GM23338 (cell line): ENCODE measurements around the gene SERPINA3. TPM values are rescaled to one million over a fixed set of nuclear protein-coding genes. Genes with fewer than 3 reads are reported as not detected.

Source experiments
- ATAC-seq: fragments of 200-7000 bp; cut with Tn5 transposase; 3 replicates; pipeline ENCODE4 v1.9.1; 2020
- DNase-seq: peaks from one replicate; pipeline ENCODE4 v3.0.0-alpha.2; 2015; ENCODE audit warnings: low spot score
- H2AFZ ChIP-seq: fragments of 200-600 bp; sonication (generic); 2 replicates; pipeline ENCODE4 v1.8.0; 2016; ENCODE audit warnings: antibody characterized with exemption, mild to moderate bottlenecking, moderate library complexity
- H3F3A ChIP-seq: fragments of 200-600 bp; sonication (generic); replicated peaks from 2 replicates; pipeline ENCODE4 v1.8.0; 2017; ENCODE audit warnings: antibody characterized with exemption, mixed run types, low read depth
- H3K27ac ChIP-seq: fragments of 200-600 bp; sonication (generic); 2 replicates; pipeline ENCODE4 v1.6.1; 2016; ENCODE audit warnings: low read depth
- H3K27me3 ChIP-seq: fragments of 200-600 bp; sonication (generic); 2 replicates; pipeline ENCODE4 v1.8.0; 2016; ENCODE audit warnings: mild to moderate bottlenecking, mixed run types, moderate library complexity; ENCODE audit not compliant: insufficient read depth
- H3K36me3 ChIP-seq: fragments of 200-600 bp; sonication (generic); 2 replicates; pipeline ENCODE4 v1.8.0; 2016; ENCODE audit warnings: mild to moderate bottlenecking; ENCODE audit not compliant: insufficient read depth
- H3K4me1 ChIP-seq: fragments of 200-600 bp; sonication (generic); 2 replicates; pipeline ENCODE4 v1.8.0; 2016; ENCODE audit warnings: mild to moderate bottlenecking, moderate library complexity; ENCODE audit not compliant: insufficient read depth
- H3K4me2 ChIP-seq: fragments of 200-600 bp; sonication (generic); 2 replicates; pipeline ENCODE4 v1.7.1; 2017; ENCODE audit warnings: mixed run types
- H3K4me3 ChIP-seq: fragments of 200-600 bp; sonication (generic); 2 replicates; pipeline ENCODE4 v1.6.1; 2016; ENCODE audit warnings: mixed run types
- H3K79me2 ChIP-seq: fragments of 200-600 bp; sonication (generic); replicated peaks from 2 replicates; pipeline ENCODE4 v1.8.0; 2017; ENCODE audit warnings: mild to moderate bottlenecking; ENCODE audit not compliant: insufficient read depth
- H3K9me2 ChIP-seq: fragments of 200-600 bp; sonication (generic); 2 replicates; pipeline ENCODE4 v1.8.0; 2017; ENCODE audit not compliant: insufficient read depth
- H4K20me1 ChIP-seq: fragments of 200-600 bp; sonication (generic); replicated peaks from 2 replicates; pipeline ENCODE4 v1.8.0; 2017; ENCODE audit warnings: mild to moderate bottlenecking; ENCODE audit not compliant: insufficient read depth
- H3K27ac Mint-ChIP-seq: 2 replicates; pipeline ENCODE4 v1.8.0; 2020; ENCODE audit warnings: inconsistent platforms, mild to moderate bottlenecking, moderate library complexity, mixed read lengths
- H3K27me3 Mint-ChIP-seq: 3 replicates; pipeline ENCODE4 v1.8.0; 2022; ENCODE audit warnings: low read depth, mild to moderate bottlenecking, moderate library complexity, mixed read lengths, inconsistent platforms; ENCODE audit not compliant: insufficient read depth, poor library complexity
- H3K36me3 Mint-ChIP-seq: 3 replicates; pipeline ENCODE4 v1.8.0; 2021; ENCODE audit warnings: low read depth, mild to moderate bottlenecking, inconsistent platforms, moderate library complexity, mixed read lengths
- H3K4me1 Mint-ChIP-seq: 3 replicates; pipeline ENCODE4 v1.8.0; 2020; ENCODE audit warnings: mild to moderate bottlenecking, inconsistent platforms, mixed read lengths
- H3K4me3 Mint-ChIP-seq: 3 replicates; pipeline ENCODE4 v1.8.0; 2021; ENCODE audit warnings: moderate library complexity, mild to moderate bottlenecking, inconsistent platforms, mixed read lengths
- H3K9me3 Mint-ChIP-seq: 3 replicates; pipeline ENCODE4 v1.8.0; 2020; ENCODE audit warnings: moderate library complexity, mild to moderate bottlenecking, inconsistent platforms, mixed read lengths
- CREB1 ChIP-seq: fragments of 250-450 bp; sonication (Bioruptor Pico); IDR thresholded peaks from 2 replicates; pipeline ENCODE4 v1.5.0; 2020; ENCODE audit warnings: low read depth, mild to moderate bottlenecking, moderate library complexity
- ETS1 ChIP-seq: IDR thresholded peaks from 2 replicates; pipeline ENCODE4 v1.6.1; 2016; ENCODE audit warnings: antibody characterized with exemption
- EZH2 ChIP-seq: fragments of 200-600 bp; sonication (generic); IDR thresholded peaks from one replicate; pipeline ENCODE4 v1.8.0; 2017; ENCODE audit warnings: antibody characterized with exemption, mild to moderate bottlenecking, low read depth; ENCODE audit not compliant: unreplicated experiment
- ZNF331 ChIP-seq: fragments of 250-450 bp; sonication (Bioruptor Pico); IDR thresholded peaks from 2 replicates; pipeline ENCODE4 v1.5.0; 2020; ENCODE audit warnings: low read depth, mild to moderate bottlenecking, moderate library complexity
- ZNF462 ChIP-seq: fragments of 250-450 bp; sonication (Bioruptor Pico); IDR thresholded peaks from 2 replicates; pipeline ENCODE4 v1.5.0; 2020; ENCODE audit warnings: mild to moderate bottlenecking, moderate library complexity
- polyA plus RNA-seq: library from polyadenylated mRNA; unstranded; fragments of >200 nt; fragmentation: Nextera tagmentation; extraction: Ambion mirVana; gene quantifications from 2 replicates; pipeline ENCODE4 v1.2.1, GENCODE V29; 2016
- total RNA-seq: library from RNA; depleted of rRNA; stranded (reverse); fragments of >200 nt; shearing (Covaris generic); gene quantifications from 2 replicates; pipeline ENCODE4 v1.2.3, GENCODE V29; 2014

The SERPINA3 gene
- total and polyA plus RNA-seq, 2 experiments from 2014 or later, result not detected

- no peak for TF ChIP-seq ZNF462
Observed at GRCh38 chr14:94623856-94624499, 11.8 kb downstream of the SERPINA3 start (continued).

- no peak for ATAC-seq
- H3K27ac Mint-ChIP-seq, result no peak overlapping the region
- Histone ChIP-seq H3K27ac (no peak overlapping the region), H3K4me2 (no peak overlapping the region), H3K36me3 (no peaks in the 10 kb centered on the region), H3K4me3 (no peak overlapping the region), H4K20me1 (no peaks in the 10 kb centered on the region), H3K27me3 (no peaks in the 10 kb centered on the region), H2AFZ (no peak overlapping the region), H3K9me2 (peaks cover 2% of the 10 kb centered on the region; the same call in 1 of the 2 replicates), H3K4me1 (no peaks in the 10 kb centered on the region), H3F3A (no peaks in the 10 kb centered on the region), H3K79me2 (no peaks in the 10 kb centered on the region)
- peaks cover 9% of the 10 kb centered on the region for H3K9me3 Mint-ChIP-seq
- H3K27me3 Mint-ChIP-seq, result peaks cover 7% of the 10 kb centered on the region
- H3K36me3 Mint-ChIP-seq, result peaks cover 4% of the 10 kb centered on the region; the same call in 1 of the 3 replicates
- H3K4me3 Mint-ChIP-seq, result no peak overlapping the region
- H3K4me1 Mint-ChIP-seq, result no peaks in the 10 kb centered on the region
- no peak for DNase-seq
- TF ChIP-seq EZH2, result no peak
- TF ChIP-seq ZNF331 (CRISPR knock-in tag), result no peak
- no peak for TF ChIP-seq ZNF462
- no peak for TF ChIP-seq CREB1 (CRISPR knock-in tag)
- no peak for TF ChIP-seq ETS1
Observed at GRCh38 chr14:94624537-94625352, 12.6 kb downstream of the SERPINA3 start.
